ENCODE measurements around the gene SDK2. TPM values are rescaled to one million over a fixed set of nuclear protein-coding genes. Genes with fewer than 3 reads are reported as not detected.
"Not testable (repeated sequence)": the region's sequence is repeated elsewhere in the genome, so short reads cannot be mapped to it uniquely, and the experiment has no call there.

Gene SDK2
- total RNA-seq, 2 experiments from 2014 or later: 0.23 to 0.27 TPM

GRCh38 chr17:73346501-73347162 lies 297.6 kb downstream of the SDK2 start:
- POLR2A ChIA-PET: no interaction called here
- CTCF ChIA-PET: no interaction called here

GRCh38 chr17:73343739-73344454 lies 300.3 kb downstream of the SDK2 start:
- CTCF ChIA-PET: no interaction called here
- POLR2A ChIA-PET: no interaction called here

- POLR2A ChIA-PET: no interaction called here
- CTCF ChIA-PET: interaction anchor here (0.9 kb wide), 1 partner anchor 27 kb away, joined by 3 read pairs; no protein-coding TSS in a partner anchor
These were observed 301.0 kb downstream of the SDK2 start for GRCh38 chr17:73343168-73343634.

DNA sequence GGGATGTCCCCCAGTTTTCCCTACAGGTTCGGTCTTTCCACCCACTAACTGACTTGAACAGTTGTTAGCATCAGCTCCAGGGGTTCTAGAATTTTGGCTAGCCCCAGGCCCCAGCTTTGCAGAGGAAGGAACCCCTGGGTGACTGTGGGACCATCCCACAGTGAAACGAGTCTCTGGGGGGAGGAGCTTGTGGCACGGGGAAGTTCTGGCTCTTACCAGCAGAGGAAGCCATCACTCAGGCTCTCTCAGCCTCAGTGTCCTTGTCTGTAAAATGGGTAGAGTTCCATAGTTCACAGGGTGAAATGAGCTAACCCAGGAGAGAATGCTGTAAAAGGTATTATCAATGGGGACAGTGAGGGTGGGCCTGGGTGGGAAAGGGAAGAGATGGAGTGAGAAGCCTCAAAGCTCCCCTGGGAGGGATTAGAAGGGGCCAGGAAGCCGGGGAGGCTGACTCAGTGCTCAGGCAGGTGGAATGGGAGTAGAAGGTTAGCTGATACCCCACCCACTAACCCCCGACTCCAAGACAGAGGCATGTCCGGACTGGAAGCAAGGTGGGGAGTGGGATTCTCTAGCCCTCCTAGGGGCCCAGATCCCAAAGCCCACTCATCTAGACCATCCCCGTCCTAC lies 301.6 kb downstream of the SDK2 start:
- ChIA-PET CTCF (interaction anchor here (0.9 kb wide), 1 partner anchor 27 kb away, joined by 3 read pairs; no protein-coding TSS in a partner anchor), POLR2A (no interaction called here)

- ChIA-PET POLR2A (no interaction called here), CTCF (interaction anchor here (0.9 kb wide), 1 partner anchor 28 kb away, joined by 3 read pairs; no protein-coding TSS in a partner anchor)
These were observed 302.2 kb downstream of the SDK2 start for GRCh38 chr17:73342050-73342522.

- CTCF ChIA-PET: no interaction called here
- POLR2A ChIA-PET: no interaction called here
These were observed 302.7 kb downstream of the SDK2 start for GRCh38 chr17:73341350-73342049.

DNA sequence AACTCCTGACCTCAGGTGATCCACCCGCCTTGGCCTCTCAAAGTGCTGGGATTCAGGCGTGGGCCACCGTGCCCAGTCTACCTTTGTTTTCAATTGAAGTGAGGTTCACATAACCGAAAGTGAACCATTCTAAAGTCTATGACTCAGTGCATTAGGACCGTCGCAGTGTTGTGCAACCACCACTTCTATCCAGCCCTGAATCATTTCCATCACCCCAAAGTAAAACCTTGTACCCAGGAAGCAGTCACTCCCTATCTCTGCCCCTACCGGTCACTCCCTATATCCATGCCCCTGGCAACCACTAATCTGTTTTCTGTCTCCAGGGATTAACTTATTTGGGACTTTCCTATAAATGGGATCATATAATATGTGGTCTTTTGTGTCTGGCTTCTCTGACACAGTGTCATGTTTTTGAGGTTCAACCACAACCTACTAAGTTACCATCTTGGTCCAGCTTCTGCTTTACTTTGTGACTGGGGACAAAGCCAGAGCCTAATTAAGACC lies 304.1 kb downstream of the SDK2 start:
- CTCF ChIA-PET: no interaction called here
- POLR2A ChIA-PET: no interaction called here

GRCh38 chr17:73338566-73339197 lies 305.6 kb downstream of the SDK2 start:
- ChIA-PET CTCF (no interaction called here), POLR2A (no interaction called here)

- ChIA-PET POLR2A (no interaction called here), CTCF (no interaction called here)
These were observed 306.2 kb downstream of the SDK2 start for GRCh38 chr17:73338050-73338521.

DNA sequence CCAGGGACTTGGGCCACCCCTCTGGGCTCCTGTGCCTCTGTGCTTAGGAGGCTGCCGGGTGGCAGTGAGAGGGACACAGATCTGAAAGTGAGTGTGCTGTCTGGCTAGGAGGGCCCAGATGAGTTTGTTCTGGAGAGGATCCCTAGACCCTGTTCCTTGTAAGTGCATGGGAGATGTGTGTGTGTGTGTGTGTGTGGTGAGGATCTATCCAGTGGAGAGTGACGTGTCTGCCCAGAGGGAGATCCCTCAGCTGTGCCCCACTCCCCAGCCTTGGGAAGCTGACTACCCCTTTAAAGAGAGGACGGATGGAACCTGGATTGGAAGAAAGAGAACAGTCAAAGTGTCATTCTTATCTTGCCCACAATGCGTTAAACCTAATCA lies 306.9 kb downstream of the SDK2 start:
- ChIA-PET CTCF (no interaction called here), POLR2A (no interaction called here)

- CTCF ChIA-PET: interaction anchor here (0.6 kb wide), 1 partner anchor 11 kb away, joined by 5 read pairs; no protein-coding TSS in a partner anchor
These were observed 307.6 kb downstream of the SDK2 start for GRCh38 chr17:73336408-73337329.

GRCh38 chr17:73335591-73336407 lies 308.4 kb downstream of the SDK2 start:
- CTCF ChIA-PET: interaction anchor here (0.6 kb wide), 1 partner anchor 12 kb away, joined by 5 read pairs; no protein-coding TSS in a partner anchor
- POLR2A ChIA-PET: no interaction called here

More at GRCh38 chr17:73336408-73337329, 307.6 kb downstream of the SDK2 start:
- POLR2A ChIA-PET: no interaction called here

DNA sequence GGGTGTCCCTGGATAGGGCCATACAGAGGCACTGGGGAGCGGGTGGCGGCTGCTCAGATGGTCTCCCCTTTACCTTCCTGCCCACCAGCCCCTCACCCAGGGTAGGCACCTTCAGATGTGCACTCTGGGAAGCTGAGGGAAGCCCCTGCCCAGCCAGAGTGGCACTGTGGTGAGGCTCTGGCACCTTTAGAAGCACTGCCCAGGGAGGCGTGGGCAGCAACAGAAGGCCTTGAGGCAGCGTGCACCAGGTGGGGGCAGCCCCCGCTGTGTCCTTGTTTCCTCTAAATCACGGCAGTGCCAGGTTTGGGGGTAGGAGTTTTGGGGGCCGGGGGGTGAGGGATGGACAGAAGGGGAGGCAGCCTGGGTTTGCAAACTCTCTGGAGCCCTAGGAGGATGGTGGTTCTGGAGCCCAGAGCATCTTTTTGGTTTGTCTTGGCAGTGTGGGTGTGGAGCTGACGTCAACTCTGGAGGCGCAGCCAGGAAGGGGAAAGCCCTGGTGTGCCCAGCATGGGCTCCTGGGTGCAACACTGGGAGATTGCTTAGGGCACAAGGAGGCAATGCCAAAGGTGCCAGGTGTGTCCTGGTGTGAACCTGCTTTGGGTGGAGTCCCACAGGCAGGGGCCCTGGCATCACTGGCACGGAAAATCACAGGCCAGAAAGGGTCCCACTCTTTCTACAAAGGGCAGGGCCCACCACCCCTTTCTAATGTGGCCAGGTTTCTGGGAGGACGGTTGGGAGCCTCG lies 309.3 kb downstream of the SDK2 start:
- POLR2A ChIA-PET: no interaction called here
- CTCF ChIA-PET: no interaction called here

DNA sequence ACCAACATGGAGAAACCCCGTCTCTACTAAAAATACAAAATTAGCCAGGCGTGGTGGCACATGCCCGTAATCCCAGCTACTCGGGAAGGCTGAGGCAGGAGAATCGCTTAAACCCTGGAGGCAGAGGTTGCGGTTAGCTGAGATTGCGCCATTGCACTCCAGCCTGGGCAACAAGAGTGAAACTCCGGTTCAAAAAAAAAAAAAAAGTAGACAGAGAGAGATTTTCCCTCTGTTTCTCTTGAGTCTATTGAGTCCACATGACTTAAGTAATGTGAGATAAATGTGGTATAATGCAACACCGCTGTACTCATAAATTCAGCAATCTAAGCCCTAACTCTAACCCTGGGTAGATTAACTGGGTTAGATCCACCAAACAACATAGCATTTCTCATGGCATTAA lies 310.8 kb downstream of the SDK2 start:
- CTCF ChIA-PET: interaction anchor here (0.6 kb wide), 1 partner anchor 20 kb away, joined by 4 read pairs; no protein-coding TSS in a partner anchor
- POLR2A ChIA-PET: not testable (repeated sequence)

DNA sequence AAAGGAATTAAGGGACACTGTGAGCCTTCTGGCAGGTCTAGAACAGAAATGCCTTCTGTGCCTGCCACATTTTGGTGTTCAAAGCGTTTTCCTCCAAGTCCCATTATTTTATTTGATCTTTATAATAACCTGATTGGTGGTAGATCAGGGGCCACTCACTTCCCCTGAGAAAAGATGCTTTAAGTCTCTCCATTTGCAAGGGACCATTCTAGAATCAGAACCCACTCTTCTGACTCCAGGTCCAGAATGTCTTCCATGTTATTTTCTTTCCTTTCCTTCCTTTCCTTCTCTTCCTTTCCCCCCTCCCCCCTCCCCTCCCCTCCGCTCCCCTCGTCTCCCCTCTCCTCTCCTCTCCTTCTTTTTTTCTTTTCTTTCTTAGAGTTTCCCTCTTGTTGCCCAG lies 313.2 kb downstream of the SDK2 start:
- ChIA-PET CTCF (no interaction called here), POLR2A (no interaction called here)

DNA sequence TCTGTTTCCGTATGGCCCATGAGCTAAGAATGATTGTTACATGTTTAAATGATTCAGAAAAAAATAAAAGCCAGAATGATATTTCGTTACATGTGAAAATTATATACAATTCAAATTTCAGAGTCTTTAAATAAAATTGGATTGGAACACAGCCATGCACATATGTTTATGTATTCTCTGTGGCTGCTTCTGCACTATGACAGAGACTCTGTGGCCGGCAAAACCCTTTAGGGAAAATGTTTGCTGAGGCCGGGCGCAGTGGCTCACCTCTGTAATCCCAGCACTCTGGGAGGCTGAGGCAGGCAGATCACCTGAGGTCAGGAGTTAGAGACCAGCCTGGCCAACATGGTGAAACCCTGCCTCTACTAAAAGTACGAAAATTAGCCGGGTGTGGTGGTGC lies 316.6 kb downstream of the SDK2 start:
- POLR2A ChIA-PET: no interaction called here
- CTCF ChIA-PET: no interaction called here

DNA sequence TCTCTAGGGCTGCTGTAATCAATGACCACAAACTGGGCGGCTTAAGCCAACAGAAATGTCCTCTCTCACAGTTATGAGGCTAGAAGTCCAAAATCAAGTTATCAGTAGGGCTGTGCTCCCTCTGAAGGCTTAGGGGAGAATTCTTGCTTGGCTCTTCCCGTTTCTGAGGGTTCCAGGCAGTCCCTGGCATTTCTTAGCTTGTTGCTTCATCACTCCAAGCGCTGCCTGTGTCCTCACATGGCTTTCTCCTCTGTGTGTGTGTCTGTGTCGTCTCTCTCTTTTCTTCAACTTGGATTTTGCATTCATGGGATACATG lies 318.8 kb downstream of the SDK2 start:
- POLR2A ChIA-PET: no interaction called here
- CTCF ChIA-PET: no interaction called here

Measured in activated CD8-positive, alpha-beta memory T cell treated with anti-CD3 and anti-CD28 coated beads for 36 hours (primary cell).